HG03460 (cell line): ENCODE results near the gene STK4.
"Not testable (repeated sequence)": the region's sequence is repeated elsewhere in the genome, so short reads cannot be mapped to it uniquely, and the experiment has no call there.

Experiments
- ATAC-seq: cut with Tn5 transposase; IDR thresholded peaks from one replicate; pipeline ENCODE4 v1.9.1; 2021; ENCODE audit not compliant: unreplicated experiment

STK4 gene

DNA sequence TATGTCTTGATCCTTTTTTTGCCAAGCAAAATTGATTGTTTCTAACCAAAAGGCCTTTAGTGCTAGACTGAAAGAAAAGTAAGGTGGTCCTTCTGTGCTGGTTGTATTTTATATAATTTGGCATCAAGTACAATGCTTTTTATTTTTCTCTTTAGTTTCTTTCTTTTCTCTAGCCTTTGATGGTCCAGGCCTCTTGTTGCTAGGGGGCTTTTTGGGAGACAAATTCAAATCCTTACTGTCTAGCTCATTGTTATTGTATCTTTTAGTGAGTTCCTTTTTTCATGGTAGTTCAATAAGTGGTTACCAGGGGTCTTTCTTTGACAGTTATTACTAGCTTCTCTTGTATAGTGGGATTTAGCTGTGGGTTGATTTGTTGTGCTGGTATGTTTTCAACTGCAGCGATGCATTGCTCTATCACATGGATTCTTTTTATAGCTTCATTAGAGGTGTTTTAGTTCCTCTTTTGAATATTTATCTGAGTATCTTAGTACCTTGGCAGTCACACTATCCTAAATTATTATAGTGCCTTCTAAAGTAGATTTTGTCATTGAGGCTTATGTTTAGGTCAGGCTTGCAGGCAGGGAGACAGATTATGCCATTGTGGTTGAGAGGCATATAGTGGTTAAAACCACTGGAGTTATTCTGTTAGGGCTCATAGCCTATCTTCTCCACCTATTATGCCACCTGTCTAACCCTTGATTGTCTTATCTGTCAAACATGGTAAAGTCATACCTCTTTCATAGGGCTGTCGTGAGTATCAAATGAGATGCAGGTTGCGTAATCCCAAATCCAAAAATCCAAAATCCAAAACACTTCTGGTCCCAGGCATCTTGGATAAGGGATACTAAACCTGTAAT lies 85.1 kb downstream of the STK4 start:
- ATAC-seq: no peak

DNA sequence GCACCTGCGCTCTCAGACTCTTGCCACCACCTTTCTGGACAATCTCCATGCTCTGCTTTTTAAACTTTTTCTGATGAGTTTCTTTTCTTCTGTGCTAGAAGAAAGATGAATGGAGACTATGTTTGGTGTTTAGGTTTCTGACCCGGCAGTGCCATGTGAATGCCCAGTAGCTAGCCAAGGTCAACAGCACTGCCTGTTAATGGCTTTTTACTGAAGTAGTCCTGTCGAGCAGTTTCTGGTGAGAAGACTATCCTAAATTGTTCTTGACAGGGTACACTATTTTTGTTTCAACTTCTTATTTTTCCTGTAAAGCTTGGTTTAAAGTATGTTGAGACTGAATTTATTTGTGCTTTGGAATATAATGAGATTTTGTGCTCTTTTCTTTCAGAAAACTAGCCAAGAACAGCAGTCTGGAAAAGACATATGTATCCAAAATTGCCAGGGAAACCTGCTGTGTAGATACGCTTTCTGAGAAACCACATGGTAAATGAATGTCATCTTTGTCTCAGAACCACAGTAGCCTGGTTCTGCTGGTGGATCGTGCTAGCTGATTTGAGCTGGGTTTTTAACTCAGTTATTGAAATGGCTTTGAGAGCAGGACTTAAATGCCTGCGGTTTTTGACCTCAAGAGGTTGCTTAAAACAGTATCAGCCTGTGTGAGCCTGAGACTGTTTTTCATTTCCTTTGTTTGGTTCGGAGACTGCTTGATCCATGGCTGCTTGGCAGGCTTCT lies 86.6 kb downstream of the STK4 start:
- ATAC-seq: no peak

DNA sequence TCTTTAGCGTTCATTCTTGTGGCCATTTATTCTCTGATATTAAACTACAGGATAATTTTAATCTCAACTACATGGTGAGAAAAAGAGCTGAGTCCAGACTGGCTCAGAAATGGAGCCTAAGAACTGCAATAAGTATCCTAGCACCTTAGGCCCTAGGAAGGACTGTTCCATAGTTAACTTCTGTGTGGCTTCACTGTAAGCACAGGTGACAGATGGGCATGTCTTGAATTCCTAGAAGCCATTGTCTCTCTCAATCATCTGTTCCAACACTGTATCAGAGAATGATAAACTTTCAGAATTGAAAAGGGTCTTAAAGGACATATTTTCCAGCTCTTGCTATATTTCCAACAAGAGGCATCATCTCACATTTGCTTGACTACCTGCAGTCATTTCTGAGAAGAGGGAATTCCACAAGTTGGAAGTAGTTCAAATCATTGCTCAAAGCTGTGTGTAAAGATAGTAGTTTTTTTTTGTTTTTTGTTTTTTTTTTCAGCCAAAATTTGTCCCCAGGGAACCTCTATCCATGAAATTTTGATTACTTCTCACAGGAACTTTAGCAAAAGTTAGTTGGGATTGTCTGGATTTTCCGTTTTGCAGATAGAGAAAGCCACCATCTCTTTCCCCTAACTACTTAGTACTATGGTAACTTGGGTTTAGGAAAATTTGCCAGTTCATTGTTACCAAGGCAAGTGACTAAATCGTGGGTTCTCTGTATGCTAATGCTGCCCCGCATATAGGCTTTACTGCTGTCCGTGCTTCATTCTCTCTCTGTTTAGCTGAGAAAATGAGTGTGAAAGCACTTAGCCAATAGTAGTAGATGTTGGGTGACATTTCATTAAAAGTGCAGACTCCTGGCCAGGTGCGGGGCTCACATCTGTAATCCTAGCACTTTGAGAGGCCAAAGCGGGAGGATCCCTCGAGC lies 87.4 kb downstream of the STK4 start:
- no peak for ATAC-seq

DNA sequence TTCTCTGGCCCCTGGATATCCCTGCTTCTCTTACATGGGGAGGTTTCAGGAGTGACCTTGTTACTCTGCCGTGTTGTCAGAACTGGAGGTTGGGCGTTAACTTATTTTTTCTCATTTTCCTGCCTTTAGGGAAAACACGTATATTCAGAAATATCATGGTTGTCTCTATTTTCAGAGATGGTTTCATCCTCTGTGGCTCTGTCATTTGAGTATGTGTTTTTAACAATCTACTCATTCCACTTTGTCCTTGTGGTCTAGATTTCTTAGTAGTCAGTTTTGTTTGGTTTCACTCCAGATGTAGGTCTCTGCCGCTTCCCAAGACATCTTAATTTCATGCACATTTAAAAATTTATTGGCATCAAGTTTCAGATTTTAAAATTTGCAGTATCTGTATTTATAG lies 88.7 kb downstream of the STK4 start:
- ATAC-seq: no peak

DNA sequence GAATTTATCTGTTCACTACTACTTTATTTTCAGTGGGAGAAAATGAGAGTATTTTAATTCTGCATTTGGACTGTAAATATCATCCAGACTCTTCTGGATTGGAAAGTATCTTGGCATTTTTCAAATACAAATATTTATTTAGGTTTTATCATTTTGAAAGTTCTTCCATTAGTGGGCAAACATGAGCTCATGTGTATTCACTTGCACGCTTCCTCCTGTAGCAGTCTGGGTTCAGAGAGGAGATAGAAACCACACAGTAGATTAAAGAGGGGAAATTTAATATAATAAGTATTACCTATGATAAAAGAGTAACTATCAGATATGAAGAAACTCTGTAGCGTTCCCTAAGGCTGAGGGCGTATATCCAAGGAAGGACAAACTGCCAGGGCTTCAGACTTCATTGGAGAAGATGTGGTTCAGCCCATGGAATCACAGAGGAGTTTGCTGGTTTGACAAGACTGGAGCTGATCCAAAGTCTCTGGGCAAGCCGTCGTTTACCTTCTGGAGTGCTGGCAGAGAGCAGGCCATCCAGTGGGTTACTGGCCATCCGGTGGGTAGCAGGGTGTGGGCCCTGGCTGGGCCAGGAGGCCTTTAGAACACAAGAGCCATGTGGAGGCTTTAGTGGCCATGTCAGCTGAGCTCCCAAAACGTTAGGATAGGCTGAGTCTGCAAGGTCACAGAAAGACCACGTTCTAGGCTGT lies 90.3 kb downstream of the STK4 start:
- no peak for ATAC-seq

DNA sequence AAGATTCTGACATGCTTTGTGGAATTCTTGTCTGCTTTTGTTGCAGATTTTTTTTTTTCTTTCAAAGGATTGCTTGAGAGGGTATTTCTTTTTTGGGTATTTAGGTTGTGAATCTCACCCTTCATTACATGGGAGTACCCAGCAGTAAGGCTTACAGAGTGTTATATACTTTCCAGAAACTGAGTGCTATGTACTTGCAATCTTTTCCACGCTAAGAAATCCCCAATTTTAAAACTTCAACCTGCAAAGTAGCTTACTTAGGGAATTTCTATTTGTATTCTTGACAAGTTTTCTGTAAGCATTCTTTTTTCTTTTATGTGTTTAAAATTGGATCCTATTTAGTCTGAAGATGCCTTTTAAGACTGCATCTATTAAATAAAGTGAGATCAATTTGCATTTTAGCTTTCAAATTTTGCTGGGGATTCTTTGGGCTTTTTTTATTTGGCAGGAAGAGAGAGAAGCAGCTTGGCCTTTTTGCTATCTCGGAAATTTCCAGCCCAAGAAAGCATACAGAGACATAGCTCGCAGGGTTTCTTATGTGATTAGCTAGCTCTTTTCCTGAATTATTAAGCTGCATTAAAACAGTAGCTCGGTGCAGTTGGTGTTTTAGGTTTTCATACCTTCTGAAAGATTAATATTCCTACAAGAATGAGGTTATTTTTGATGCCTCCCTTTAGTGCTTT lies 92.0 kb downstream of the STK4 start:
- ATAC-seq: no peak

DNA sequence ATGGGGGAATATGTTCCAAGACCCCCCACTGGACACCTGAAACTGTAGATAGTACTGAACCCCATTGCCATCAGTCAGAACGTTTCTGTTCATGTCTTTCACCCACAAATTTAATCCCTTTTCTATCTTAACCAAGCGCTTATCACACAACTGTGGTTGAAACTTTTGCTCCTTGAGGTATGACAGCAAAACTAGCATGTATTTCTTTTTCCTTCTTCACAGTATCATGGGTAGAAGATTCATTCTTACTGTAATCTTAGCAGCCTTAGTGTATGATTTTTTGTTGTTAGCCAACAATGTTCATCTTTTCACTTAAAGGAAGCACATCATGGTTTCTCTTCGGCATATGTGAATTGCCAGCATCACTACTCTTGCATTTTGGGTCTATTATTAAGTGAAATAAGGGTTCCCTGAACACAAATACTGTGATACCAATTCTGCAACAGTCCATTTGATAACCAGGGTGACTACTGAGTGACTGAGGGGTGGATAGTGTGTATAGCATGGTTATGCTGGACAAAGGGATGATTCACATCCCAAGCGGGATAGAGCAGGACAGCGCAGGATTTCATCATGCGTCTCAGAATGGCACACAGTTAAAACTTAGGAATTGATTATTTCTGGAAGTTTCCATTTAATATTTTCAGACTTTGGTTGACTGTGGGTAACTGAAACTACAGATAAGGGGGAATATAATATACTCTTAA lies 92.9 kb downstream of the STK4 start:
- no peak for ATAC-seq

DNA sequence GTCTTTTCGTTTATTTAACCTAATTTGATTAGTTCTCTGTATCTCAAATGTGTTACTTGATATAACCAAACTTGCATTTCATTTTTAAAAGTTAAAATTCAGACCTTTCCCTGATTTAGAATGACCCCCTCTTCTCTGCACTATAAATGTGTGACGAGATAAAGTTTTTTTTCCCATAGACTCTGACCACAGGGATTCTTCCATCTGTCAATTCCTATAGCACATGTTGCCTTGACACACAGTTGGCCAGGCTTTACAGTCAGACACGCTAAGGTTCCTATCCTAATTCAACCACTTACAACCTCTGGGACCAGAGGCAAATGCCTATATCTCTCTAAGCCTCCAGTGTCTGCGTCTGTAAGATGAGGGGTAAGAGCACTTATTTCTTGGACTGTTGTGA lies 94.0 kb downstream of the STK4 start:
- ATAC-seq: no peak

DNA sequence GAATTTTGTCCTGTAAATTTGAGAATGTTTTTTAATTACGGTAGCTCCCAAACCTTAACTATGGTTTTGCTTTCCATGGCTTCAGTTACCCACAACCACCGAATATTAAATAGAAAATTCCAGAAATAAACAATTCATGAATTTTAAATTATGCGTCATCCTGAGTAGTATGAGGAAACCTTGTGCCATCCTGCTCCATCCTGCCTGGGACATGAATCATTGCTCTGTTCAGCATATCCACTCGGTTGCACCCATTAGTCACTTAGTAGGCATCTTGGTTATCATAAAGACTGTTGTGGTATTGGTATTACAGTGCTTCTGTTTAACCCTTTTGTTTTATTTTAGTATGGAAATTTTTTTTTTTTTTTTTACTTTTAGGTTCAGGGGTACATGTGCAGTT lies 94.9 kb downstream of the STK4 start:
- no peak for ATAC-seq

DNA sequence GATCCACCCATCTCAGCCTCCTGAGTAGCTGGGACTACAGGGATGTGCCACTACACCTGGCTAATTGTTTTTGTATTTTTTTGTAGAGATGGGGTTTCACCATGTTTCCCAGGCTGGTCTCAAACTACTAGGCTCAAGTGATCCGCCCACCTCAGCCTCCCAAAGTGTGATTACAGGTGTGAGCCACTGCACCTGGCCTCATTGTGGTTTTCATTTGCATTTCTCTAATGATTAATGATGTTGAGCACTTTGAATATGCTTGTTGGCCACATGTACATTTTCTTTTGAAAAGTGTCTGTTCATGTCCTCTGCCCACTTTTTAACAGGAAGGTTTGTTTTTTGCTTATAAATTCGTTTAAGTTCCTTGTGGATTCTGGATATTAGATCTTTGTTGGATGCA lies 96.8 kb downstream of the STK4 start:
- not testable (repeated sequence) for ATAC-seq

DNA sequence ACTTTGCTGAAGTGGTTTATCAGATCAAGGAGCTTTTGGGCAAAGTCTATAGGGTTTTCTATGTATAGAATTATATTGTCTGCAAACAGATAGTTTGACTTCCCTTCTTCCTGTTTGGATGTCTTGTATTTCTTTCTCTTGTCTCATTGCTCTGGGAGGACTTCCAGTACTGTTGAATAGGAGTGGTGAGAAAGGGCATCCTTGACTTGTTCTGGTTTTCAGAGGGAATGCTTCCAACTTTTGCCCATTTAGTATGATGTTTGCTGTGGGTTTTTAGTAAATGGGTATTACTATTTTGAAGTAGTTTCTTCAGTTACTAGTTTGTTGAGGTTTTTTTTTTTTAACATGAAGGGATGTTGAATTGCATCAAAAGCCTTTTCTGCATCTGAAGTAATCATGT lies 98.5 kb downstream of the STK4 start:
- no peak for ATAC-seq

DNA sequence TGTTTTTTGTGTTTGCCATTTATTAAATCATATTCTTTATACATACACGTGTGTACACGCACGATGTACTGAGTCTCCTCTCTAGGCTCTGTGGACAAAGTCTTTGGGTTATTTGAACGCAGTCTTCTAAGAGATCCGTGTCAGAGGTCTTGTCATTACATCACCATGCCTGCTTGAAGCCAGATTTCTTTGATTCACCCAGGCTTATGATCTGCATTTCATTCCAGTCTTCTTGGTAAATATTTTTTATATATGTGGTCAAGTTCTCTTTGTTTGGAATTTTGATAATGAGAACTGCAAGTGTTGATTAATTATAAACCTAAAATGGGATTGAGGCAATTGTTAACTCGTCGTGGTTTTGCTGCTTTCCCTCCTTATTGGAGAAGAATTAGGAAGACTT lies 100.1 kb downstream of the STK4 start:
- ATAC-seq: no peak

DNA sequence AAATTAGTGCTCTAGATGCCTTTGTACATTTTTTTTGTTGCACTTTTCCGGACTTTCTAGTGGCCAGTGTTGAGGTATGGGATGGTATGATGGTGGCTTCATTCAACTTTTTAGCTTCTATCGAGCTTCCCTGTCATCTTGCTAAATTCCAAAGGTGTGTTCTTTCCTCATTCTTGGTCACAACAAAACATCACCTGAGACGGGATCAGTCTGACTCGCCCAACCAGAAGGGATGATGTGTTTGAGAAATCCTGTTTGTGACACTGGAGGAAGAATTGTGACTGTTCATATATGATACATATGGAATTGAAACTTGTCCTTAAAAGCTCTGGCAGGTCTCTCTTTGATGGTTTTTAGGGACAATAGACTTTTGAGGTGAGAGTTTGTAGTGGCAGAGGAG lies 100.8 kb downstream of the STK4 start:
- ATAC-seq: no peak

DNA sequence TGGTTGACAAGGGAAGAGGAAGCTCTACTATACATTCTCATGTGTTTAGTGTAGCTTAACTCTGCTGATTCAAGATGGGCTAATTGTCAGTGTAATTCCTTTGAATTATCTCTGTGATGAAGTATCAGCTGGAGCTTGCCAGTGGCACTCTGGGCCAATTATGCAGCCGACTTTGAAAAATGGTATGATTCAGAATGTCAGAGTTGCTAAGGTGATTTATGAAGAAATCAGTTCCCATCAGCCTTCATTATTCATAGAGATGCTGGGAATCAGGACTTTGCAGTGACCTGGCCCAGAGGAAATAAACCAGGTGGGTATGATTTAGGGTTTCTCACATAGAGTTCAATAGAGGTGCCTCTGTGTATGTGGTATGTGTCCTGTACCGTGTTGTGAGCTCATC lies 101.2 kb downstream of the STK4 start:
- no peak for ATAC-seq

DNA sequence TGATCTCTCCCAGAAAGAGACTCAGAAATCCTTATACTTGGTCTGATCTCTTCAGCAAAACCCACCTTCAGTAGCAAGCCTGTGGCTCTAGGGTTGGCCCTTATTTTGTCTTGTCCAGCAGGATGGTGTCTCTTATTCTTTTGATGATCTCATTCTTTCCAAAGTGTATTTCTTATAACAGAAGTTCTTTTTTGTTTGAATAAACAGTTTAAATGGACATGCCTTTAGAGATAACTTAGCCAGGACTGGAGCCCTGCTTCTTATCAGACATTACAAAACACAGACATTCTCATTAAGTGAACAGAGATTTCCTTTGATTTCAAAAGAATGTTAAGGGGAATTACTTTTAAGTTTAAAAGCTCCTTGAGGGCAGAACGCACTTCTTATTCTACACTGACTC lies 102.9 kb downstream of the STK4 start:
- ATAC-seq: no peak

DNA sequence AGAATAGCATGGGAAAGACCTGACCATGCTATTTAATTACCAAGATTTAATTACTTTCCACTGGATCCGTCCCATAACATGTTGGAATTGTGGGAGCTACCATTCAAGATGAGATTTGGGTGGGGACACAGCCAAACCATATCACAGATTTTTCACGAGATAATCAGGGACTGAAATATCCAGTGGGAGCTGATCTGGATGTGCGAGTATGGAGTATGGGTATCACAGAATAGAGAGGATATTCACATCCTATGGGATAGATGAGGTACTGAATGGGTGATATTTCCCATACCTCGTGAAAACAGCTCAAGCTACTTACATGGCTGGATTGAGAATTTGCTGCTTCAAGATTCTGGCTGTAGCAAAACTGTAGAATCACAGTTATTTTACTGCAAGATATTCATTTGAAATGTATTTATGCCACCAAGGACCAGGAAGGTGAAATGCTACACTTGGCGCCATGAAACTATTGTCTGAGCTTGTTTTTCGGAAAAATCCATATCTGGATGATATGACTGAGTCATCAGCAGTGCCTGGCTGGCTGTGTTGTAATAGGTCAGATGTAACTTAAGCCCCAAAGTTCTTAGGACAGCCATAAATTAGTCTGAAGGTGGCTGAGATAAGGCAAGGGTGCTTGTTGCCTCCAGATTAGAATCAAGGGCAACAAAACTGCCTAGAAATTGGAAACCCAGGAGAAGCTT lies 104.8 kb downstream of the STK4 start:
- ATAC-seq: no peak

DNA sequence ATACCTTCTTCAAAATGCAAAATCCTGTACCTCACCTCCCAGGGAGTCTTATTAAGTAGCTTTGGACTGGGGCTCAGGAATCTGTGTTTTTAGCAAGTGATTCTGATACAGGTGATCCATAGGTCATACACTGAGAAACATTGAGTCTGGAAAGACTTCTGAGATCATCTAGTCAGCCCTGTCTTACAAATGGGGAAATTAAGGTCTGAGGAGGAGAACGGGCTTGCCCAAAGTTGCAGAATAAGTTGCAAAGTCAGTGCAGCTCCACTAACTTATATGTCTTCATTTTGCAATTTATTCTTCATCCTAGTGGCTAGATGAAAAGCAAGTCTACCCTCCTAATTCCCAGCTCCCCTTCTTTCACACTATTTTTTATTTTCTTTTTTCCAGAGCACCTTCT lies 105.8 kb downstream of the STK4 start:
- no peak for ATAC-seq

DNA sequence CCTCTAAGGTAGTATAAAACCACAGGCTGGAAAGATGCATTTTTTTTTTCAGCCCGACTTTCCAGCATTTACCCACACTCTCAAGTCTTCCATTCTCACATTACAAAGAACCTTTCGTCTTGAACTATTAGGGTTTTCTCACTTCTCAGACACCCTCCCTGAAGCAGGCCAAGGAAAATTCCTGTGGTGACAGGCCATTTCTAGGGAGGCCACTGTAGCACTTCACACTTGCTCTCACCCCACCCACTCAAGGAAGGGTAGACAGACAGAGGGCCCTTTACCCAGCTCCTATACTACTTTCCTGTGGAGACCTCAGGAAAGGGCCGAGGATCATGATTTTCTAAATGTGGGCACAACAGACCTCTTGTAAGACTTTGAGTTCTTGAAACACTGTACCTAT lies 106.9 kb downstream of the STK4 start:
- no peak for ATAC-seq

DNA sequence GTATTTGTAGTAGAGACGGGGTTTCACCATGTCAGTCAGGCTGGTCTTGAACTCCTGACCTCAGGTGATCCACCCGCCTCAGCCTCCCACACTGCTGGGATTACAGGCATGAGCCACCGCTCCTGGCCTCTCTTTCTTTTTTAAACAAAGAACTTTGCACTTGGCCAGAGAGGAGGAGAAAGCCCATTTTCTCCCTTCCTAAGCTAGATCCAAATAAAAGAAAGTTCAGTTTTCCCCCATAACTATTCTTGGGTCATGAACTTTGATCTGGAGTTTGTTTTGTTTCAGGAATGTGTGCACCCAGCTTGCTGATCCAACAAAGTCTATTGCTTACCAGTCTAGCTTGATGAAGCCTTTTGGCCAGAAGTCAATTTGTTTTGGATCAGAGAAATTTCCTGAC lies 111.2 kb downstream of the STK4 start:
- ATAC-seq: no peak
